Activated naive CD8-positive, alpha-beta T cell treated with anti-CD3 and anti-CD28 coated beads, Interleukin-2, amount 50 U/mL, for 24 hours (primary cell): ENCODE measurements around the gene CBFA2T3.

Source experiments
- ATAC-seq: fragments of 150-1000 bp; cut with Tn5 transposase; one replicate; pipeline ENCODE4 v1.10.0; 2021
- DNase-seq: peaks from one replicate; pipeline ENCODE4 v3.0.0; 2021
- H3K27ac Mint-ChIP-seq: one replicate; pipeline ENCODE4 v1.8.0; 2021; ENCODE audit warnings: mild to moderate bottlenecking, mixed read lengths
- H3K27me3 Mint-ChIP-seq: one replicate; pipeline ENCODE4 v1.8.0; 2021; ENCODE audit warnings: mixed read lengths
- H3K36me3 Mint-ChIP-seq: one replicate; pipeline ENCODE4 v1.8.0; 2021; ENCODE audit warnings: low read depth, mixed read lengths
- H3K4me1 Mint-ChIP-seq: one replicate; pipeline ENCODE4 v1.8.0; 2021; ENCODE audit warnings: mixed read lengths
- H3K4me3 Mint-ChIP-seq: one replicate; pipeline ENCODE4 v1.8.0; 2021; ENCODE audit warnings: mild to moderate bottlenecking, moderate library complexity, mixed read lengths
- H3K9me3 Mint-ChIP-seq: one replicate; pipeline ENCODE4 v1.8.0; 2021; ENCODE audit warnings: mixed read lengths

The CBFA2T3 gene

DNA sequence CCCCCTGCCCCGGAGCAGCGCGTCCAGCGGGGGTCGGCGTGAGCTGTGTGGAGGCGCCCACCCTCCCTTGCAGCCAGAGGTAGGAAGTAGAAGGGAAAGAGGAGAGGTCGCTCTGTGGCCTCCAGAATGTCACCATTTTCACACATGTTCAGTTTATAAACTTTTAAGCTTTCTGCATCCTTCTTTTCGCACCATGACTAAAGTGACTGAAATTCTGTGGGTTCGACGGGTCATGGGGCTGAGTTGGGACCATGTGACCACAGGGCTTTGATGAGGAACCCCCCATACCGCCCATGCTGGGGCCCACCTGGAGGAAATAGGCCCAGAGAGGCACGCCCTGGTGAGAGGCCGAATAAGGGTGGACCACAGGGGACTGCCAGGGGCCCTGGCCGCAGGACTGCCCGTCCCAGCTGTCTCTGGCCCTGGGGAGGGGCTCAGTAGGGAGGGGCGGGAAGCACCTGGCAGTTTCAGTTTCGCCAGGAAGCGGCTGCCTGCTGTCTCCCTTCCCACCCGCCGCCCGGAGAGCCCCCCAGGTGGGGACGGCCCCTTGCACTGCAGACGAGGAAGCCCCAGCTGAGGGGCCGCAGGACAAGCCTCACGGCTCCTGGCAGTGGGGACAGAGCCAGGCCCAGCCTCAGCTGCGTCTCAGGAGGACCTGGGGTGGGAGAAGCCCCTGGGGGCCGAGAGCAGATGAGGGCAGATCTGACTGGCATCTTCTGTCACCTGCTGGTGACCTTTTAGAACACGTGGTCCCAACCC lies 9.0 kb downstream of the CBFA2T3 start:
- H3K9me3 Mint-ChIP-seq, result no peaks in the 10 kb centered on the region
- H3K4me1 Mint-ChIP-seq, result peaks cover 15% of the 10 kb centered on the region
- ATAC-seq, result peak; percentile 53
- H3K36me3 Mint-ChIP-seq, result no peaks in the 10 kb centered on the region
- H3K27me3 Mint-ChIP-seq, result peaks cover 3% of the 10 kb centered on the region
- no peak overlapping the region for H3K27ac Mint-ChIP-seq
- DNase-seq, result peak; percentile 52
- no peak overlapping the region for H3K4me3 Mint-ChIP-seq

DNA sequence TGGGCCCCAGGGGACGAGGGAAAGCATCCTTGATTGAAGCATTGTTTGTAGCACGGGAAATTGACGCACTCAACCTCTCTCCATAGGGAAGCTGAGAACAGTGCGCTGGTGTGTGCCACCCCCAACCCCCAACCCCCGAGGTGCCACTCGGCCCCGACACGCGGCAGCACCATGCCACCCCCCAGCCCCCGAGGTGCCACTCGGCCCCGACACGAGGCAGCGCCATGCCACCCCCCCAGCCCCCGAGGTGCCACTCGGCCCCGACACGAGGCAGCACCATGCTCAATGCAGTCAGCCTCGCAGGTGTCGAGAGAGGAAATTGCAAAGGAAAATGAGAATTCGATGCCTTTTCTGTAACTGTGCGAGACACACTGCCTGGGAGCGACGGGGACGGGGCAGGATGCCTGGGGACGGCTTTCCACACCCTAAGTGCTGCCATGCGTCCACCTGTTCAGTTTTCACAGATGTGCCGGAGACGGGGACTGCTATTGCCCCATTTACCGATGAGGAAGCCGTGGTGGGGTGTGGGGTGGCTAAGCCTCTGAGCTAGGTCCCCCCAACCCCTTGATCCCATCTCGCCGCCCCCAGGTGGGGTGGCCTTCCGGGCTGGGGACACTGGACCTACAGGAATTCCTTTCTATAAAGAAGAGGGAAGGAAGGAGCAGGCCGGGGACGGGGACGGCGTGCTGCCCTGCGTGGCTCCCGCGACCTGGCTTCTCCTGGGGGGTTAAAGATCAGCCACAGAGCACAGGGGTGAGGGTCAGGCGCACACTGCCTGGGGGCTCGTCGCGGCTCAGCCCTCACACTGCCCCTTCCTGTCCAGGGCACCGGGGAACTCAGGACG lies 9.8 kb downstream of the CBFA2T3 start:
- no peak overlapping the region for H3K4me3 Mint-ChIP-seq
- H3K27ac Mint-ChIP-seq, result no peak overlapping the region
- H3K9me3 Mint-ChIP-seq, result no peaks in the 10 kb centered on the region
- no peaks in the 10 kb centered on the region for H3K36me3 Mint-ChIP-seq
- peaks cover 15% of the 10 kb centered on the region for H3K4me1 Mint-ChIP-seq
- no peak for DNase-seq
- ATAC-seq, result no peak
- peaks cover 3% of the 10 kb centered on the region for H3K27me3 Mint-ChIP-seq

DNA sequence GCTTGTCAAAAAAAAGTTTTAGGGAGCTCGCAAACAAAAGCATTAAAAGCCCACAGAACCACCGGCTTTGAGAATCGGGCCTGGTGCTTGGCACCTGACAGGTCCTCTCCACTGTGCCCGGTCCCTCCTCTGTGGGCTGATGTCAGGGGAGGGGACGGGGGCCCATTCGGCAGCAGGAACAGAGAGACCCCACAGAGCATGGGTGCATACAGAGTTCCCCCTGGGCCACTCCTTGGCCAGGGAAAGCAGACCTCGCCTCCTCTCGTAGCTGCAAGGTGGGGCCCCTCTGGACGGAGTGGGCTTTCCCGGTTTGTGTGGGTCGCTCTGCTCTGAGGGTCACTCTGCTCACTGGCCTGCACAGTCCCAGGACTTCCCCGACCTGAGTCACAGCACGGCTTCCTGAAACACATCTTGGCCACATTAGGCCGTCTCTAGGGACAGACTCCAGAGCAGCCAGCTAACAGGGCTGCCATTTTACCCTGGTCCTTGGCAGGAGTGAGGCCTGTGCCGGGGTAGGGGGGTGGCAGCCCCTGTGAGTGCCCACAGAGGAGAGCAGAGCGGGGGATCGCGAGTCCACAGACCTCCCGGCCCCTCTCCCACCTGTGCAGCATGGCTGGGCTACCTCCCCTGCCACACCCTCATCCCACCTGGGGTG lies 11.1 kb downstream of the CBFA2T3 start:
- Mint-ChIP-seq H3K4me3 (no peak overlapping the region), H3K9me3 (no peaks in the 10 kb centered on the region), H3K27me3 (peaks cover 3% of the 10 kb centered on the region), H3K36me3 (no peaks in the 10 kb centered on the region), H3K4me1 (peaks cover 13% of the 10 kb centered on the region), H3K27ac (no peak overlapping the region)
- no peak for DNase-seq
- no peak for ATAC-seq

GRCh38 chr16:88965411-88965810 lies 11.6 kb downstream of the CBFA2T3 start:
- ATAC-seq (no peak), DNase-seq (no peak)
- H3K4me3 Mint-ChIP-seq, result no peak overlapping the region
- peaks cover 13% of the 10 kb centered on the region for H3K4me1 Mint-ChIP-seq
- peaks cover 3% of the 10 kb centered on the region for H3K27me3 Mint-ChIP-seq
- no peaks in the 10 kb centered on the region for H3K9me3 Mint-ChIP-seq
- no peaks in the 10 kb centered on the region for H3K36me3 Mint-ChIP-seq
- no peak overlapping the region for H3K27ac Mint-ChIP-seq

DNA sequence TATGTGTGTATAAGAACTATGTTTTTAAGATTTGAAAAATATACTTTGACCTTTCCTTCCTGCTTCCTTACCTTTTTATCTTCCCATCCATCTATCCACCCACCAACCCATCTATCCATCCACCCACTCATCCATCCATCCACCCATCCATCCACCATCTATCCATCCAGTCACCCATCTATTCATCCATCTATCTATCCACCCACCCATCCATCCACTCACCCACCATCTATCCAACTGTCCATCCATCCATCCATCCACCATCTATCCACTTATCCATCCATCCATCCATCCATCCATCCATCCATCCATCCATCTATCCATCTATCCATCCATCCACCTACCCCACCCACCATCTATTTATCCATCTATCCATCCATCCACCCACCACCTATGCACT lies 12.4 kb downstream of the CBFA2T3 start:
- DNase-seq, result no peak
- Mint-ChIP-seq H3K27ac (no peak overlapping the region), H3K9me3 (no peaks in the 10 kb centered on the region), H3K27me3 (peaks cover 7% of the 10 kb centered on the region), H3K36me3 (no peaks in the 10 kb centered on the region), H3K4me3 (no peak overlapping the region), H3K4me1 (peaks cover 13% of the 10 kb centered on the region)
- ATAC-seq, result no peak

DNA sequence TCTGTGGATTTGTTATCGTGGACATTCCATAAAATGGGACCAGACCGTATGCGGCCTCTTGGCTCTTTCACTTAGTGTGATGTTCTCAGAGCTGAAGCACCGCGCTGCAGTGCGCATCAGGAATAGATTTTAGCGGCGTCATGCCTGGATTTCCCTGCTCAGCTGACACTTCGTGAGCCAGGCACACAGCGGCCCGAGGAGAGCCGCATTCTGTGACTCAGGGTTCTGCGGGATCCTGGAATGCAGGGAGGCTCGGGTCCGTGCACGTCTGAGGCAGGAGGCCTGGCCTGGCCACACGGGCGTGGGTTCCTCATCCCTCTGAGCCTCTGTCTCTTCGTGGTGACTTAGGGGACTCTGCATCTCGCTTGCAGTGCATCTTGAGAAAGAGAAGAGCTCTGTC lies 13.4 kb downstream of the CBFA2T3 start:
- H3K36me3 Mint-ChIP-seq, result no peaks in the 10 kb centered on the region
- no peak for ATAC-seq
- DNase-seq, result no peak
- peaks cover 13% of the 10 kb centered on the region for H3K4me1 Mint-ChIP-seq
- H3K27ac Mint-ChIP-seq, result no peak overlapping the region
- no peaks in the 10 kb centered on the region for H3K9me3 Mint-ChIP-seq
- no peak overlapping the region for H3K4me3 Mint-ChIP-seq
- peaks cover 11% of the 10 kb centered on the region for H3K27me3 Mint-ChIP-seq

GRCh38 chr16:88962478-88963152 lies 14.4 kb downstream of the CBFA2T3 start:
- Mint-ChIP-seq H3K4me3 (no peak overlapping the region), H3K9me3 (no peaks in the 10 kb centered on the region), H3K27me3 (peaks cover 17% of the 10 kb centered on the region), H3K4me1 (peaks cover 13% of the 10 kb centered on the region), H3K27ac (no peak overlapping the region), H3K36me3 (no peaks in the 10 kb centered on the region)
- no peak for DNase-seq
- no peak for ATAC-seq

- Mint-ChIP-seq H3K27me3 (peaks cover 23% of the 10 kb centered on the region), H3K4me3 (no peak overlapping the region), H3K4me1 (peaks cover 18% of the 10 kb centered on the region), H3K9me3 (no peaks in the 10 kb centered on the region), H3K27ac (no peak overlapping the region), H3K36me3 (no peaks in the 10 kb centered on the region)
- no peak for DNase-seq
- ATAC-seq, result no peak
Measured at GRCh38 chr16:88961011-88961410, 16.0 kb downstream of the CBFA2T3 start.

DNA sequence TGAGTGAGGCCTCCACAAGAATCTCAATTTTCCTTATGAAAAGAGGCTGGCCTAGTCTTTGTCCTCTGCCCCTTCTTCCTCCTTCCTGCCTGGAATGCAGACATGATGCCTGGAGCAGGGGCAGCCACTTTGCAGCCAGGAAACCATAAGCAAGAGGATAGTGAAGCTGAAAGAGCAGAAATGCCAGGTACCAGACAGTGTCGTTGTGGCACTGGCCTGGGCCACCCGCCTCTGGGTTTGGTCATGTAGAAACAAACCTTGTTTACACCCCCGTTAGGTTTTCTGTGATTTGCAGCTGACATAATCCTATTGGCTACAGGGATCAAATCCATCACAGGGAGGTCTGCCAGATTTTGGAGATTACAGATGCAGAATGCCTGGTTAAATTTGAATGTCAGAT lies 16.5 kb downstream of the CBFA2T3 start:
- Mint-ChIP-seq H3K4me3 (no peak overlapping the region), H3K9me3 (no peaks in the 10 kb centered on the region), H3K36me3 (no peaks in the 10 kb centered on the region), H3K27ac (no peak overlapping the region), H3K27me3 (peaks cover 23% of the 10 kb centered on the region), H3K4me1 (peaks cover 17% of the 10 kb centered on the region)
- DNase-seq (no peak), ATAC-seq (no peak)

- no peak for DNase-seq
- no peaks in the 10 kb centered on the region for H3K9me3 Mint-ChIP-seq
- no peaks in the 10 kb centered on the region for H3K36me3 Mint-ChIP-seq
- no peak for ATAC-seq
- no peak overlapping the region for H3K4me3 Mint-ChIP-seq
- peaks cover 23% of the 10 kb centered on the region for H3K27me3 Mint-ChIP-seq
- no peak overlapping the region for H3K27ac Mint-ChIP-seq
- H3K4me1 Mint-ChIP-seq, result peaks cover 16% of the 10 kb centered on the region
Measured at GRCh38 chr16:88959022-88959421, 18.0 kb downstream of the CBFA2T3 start.

GRCh38 chr16:88957887-88958577 lies 19.0 kb downstream of the CBFA2T3 start:
- H3K4me3 Mint-ChIP-seq, result peak overlapping the region; percentile 24
- no peaks in the 10 kb centered on the region for H3K9me3 Mint-ChIP-seq
- H3K4me1 Mint-ChIP-seq, result peaks cover 16% of the 10 kb centered on the region
- no peaks in the 10 kb centered on the region for H3K36me3 Mint-ChIP-seq
- peak; percentile 56 for ATAC-seq
- H3K27me3 Mint-ChIP-seq, result peaks cover 23% of the 10 kb centered on the region
- no peak overlapping the region for H3K27ac Mint-ChIP-seq
- no peak for DNase-seq

DNA sequence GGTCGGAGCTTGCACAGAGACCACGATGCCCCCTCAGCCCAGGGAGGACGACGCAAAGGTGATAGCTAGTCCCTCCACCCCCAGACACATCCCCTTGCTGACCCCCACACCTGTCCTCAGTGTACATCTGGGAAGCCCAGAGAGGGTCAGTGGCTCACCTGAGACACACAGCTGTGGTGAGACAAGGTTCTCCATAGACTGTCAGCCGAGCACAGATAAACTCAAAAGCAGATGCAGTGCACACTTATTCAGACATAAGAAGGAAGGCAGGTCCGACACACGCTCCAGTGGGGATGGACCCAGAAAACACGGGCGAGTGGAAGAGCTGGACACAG lies 19.6 kb downstream of the CBFA2T3 start:
- DNase-seq (no peak), ATAC-seq (no peak)
- Mint-ChIP-seq H3K36me3 (no peaks in the 10 kb centered on the region), H3K4me1 (peaks cover 16% of the 10 kb centered on the region), H3K27me3 (peaks cover 23% of the 10 kb centered on the region), H3K9me3 (no peaks in the 10 kb centered on the region), H3K4me3 (no peak overlapping the region), H3K27ac (no peak overlapping the region)

DNA sequence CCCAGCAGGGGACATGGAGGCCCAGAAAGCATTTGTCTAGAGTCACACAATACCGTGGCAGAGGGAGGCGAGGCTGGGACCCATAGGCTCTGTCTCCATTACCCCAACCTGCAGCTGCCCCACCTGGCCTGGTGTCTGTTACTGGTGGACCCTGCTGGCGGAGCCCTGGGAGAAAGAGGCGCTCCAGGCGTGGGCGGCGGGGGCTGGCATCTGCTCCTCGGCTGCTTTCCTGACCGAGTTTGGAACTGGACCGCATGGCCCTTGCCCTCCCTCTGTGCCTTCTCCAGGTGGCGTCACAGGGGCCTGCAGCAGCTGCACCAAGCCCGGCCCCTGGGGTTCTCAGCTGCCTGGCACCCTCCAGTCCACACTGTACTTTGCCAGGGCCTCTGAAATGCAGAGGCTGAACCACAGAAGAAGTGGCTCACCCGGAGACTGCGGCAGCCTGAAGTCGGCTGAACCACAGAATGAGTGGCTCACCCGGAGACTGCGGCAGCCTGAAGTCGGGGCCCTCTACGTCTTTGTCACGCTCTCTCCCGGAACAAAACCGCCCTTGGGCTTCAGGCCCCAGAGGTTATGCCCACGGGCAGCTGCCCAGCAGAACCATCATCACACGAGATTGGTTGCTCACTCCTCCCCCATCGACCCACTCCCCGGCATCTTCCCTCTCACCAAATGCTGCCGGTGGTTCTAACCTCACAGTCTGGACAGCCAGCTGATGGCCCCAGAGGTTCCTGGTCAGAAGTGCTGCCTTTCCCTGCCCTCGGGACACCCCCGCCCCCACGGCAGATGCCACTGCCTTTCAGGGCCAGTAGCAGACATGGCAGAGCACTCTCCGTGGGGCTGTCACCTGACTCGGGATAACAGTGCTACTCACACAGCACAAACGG lies 20.2 kb downstream of the CBFA2T3 start:
- Mint-ChIP-seq H3K4me1 (peaks cover 16% of the 10 kb centered on the region), H3K36me3 (no peaks in the 10 kb centered on the region), H3K4me3 (no peak overlapping the region), H3K27ac (no peak overlapping the region), H3K9me3 (no peaks in the 10 kb centered on the region), H3K27me3 (peaks cover 23% of the 10 kb centered on the region)
- DNase-seq (no peak), ATAC-seq (no peak)
